ENCODE results near the gene PQBP1. TPM values are rescaled to one million over a fixed set of nuclear protein-coding genes. Genes with fewer than 3 reads are reported as not detected.

Gene PQBP1
- total and polyA plus RNA-seq, 2 of the 13 experiments (the other 11 are each of a cell fraction or from before 2014, with no cell fraction given), result 58.1 to 80.9 TPM

DNA sequence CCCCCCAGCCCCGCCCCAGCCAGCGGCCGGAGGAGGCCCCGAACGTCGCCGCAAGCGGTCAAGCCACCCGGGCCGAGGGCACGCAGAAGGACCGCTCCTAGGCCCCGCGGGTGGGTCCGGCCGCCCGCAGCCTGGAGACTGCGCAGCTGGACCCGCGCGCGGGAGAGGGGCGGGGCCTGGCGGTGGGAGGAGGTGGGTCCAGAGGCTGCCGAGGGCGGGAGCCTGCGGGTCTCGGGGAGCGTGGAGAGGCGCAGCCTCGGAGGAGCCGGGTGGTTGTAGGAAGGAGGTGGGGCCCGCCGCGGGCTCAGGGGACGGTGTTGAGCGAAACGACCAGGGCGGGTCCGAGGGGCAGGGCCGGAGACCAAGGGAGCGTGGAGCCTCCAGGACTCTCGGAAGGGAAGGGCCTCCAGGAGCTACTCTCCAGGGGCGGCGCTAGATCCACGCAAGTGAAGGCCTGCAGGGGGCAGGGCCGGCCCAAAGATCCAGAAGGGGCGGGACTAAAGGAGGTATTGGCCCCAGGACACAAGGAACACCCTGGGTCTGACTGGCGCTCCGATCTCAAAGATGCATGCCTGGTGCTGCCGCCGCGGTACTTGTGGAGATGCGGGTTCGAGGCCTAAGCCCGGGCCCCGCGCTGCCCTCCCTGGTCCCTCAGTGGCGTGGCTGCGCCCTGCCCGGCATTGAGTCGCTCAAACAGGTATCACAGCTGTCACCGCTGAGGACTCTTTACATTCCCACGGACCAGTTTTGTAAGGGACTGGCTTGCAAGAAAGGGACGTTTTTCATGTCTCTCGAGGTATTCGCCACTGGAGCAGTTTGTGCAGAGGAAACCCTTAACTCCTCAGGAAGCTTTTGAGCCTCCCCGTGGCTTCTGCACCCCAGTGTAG lies 6.1 kb upstream of the PQBP1 start (continued):
- TF ChIP-seq ZFX (CRISPR knock-in tag; IDR thresholded peaks at IDR 0.05; ENCODE audit: low read depth) (peak; percentile 57), REPIN1 (CRISPR knock-in tag; IDR thresholded peaks at IDR 0.05; ENCODE audit: borderline replicate concordance, low read depth) (peak; percentile 53; the same call in 1 of the 2 replicates), ZNF629 (CRISPR knock-in tag; conservative IDR thresholded peaks at IDR 0.05) (no peak), ARID3A (IDR thresholded peaks at IDR 0.05; ENCODE audit: low read depth, low read length) (no peak), CREB1 (IDR thresholded peaks at IDR 0.05) (no peak), CREB1 (CRISPR knock-in tag; IDR thresholded peaks at IDR 0.05) (no peak), ZNF577 (CRISPR knock-in tag; IDR thresholded peaks at IDR 0.05; ENCODE audit: borderline replicate concordance, low read depth) (no peak), SCMH1 (CRISPR knock-in tag; IDR thresholded peaks at IDR 0.05; ENCODE audit: borderline replicate concordance) (no peak), YEATS2 (CRISPR knock-in tag; IDR thresholded peaks at IDR 0.05; ENCODE audit: borderline replicate concordance) (0 out of 2 replicates have a peak, but pooled peaks have one; percentile 21), ETV5 (CRISPR knock-in tag; IDR thresholded peaks at IDR 0.05; ENCODE audit: borderline replicate concordance) (no peak), AGO1 (IDR thresholded peaks at IDR 0.05; ENCODE audit: low read depth, low read length, poor library complexity, severe bottlenecking) (peak; percentile 85)
- TF ChIP-seq, protein P1, sequence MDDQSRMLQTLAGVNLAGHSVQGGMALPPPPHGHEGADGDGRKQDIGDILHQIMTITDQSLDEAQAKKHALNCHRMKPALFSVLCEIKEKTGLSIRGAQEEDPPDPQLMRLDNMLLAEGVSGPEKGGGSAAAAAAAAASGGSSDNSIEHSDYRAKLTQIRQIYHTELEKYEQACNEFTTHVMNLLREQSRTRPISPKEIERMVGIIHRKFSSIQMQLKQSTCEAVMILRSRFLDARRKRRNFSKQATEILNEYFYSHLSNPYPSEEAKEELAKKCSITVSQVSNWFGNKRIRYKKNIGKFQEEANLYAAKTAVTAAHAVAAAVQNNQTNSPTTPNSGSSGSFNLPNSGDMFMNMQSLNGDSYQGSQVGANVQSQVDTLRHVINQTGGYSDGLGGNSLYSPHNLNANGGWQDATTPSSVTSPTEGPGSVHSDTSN (CRISPR knock-in tag; IDR thresholded peaks at IDR 0.05; ENCODE audit: borderline replicate concordance), result no peak
- TF ChIP-seq, protein P2, sequence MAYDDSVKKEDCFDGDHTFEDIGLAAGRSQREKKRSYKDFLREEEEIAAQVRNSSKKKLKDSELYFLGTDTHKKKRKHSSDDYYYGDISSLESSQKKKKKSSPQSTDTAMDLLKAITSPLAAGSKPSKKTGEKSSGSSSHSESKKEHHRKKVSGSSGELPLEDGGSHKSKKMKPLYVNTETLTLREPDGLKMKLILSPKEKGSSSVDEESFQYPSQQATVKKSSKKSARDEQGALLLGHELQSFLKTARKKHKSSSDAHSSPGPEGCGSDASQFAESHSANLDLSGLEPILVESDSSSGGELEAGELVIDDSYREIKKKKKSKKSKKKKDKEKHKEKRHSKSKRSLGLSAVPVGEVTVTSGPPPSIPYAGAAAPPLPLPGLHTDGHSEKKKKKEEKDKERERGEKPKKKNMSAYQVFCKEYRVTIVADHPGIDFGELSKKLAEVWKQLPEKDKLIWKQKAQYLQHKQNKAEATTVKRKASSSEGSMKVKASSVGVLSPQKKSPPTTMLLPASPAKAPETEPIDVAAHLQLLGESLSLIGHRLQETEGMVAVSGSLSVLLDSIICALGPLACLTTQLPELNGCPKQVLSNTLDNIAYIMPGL (CRISPR knock-in tag; IDR thresholded peaks at IDR 0.05; ENCODE audit: borderline replicate concordance in 1 of 2, low read depth in 1 of 2), result peak; percentile 64 to 80; a peak in 3 of 4 replicates
- TF ChIP-seq, protein P3, sequence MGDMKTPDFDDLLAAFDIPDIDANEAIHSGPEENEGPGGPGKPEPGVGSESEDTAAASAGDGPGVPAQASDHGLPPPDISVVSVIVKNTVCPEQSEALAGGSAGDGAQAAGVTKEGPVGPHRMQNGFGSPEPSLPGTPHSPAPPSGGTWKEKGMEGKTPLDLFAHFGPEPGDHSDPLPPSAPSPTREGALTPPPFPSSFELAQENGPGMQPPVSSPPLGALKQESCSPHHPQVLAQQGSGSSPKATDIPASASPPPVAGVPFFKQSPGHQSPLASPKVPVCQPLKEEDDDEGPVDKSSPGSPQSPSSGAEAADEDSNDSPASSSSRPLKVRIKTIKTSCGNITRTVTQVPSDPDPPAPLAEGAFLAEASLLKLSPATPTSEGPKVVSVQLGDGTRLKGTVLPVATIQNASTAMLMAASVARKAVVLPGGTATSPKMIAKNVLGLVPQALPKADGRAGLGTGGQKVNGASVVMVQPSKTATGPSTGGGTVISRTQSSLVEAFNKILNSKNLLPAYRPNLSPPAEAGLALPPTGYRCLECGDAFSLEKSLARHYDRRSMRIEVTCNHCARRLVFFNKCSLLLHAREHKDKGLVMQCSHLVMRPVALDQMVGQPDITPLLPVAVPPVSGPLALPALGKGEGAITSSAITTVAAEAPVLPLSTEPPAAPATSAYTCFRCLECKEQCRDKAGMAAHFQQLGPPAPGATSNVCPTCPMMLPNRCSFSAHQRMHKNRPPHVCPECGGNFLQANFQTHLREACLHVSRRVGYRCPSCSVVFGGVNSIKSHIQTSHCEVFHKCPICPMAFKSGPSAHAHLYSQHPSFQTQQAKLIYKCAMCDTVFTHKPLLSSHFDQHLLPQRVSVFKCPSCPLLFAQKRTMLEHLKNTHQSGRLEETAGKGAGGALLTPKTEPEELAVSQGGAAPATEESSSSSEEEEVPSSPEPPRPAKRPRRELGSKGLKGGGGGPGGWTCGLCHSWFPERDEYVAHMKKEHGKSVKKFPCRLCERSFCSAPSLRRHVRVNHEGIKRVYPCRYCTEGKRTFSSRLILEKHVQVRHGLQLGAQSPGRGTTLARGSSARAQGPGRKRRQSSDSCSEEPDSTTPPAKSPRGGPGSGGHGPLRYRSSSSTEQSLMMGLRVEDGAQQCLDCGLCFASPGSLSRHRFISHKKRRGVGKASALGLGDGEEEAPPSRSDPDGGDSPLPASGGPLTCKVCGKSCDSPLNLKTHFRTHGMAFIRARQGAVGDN (CRISPR knock-in tag; IDR thresholded peaks at IDR 0.05), result peak; percentile 66
